DND-41 (cell line): ENCODE measurements around the gene KDM1B.

ENCODE experiments used
- EZH2 ChIP-seq: IDR thresholded peaks from 3 replicates; pipeline ENCODE4 v1.6.1; 2012; ENCODE audit warnings: borderline replicate concordance, low read depth, mild to moderate bottlenecking, moderate library complexity, low read length, inconsistent platforms; ENCODE audit not compliant: severe bottlenecking
- TF ChIP-seq, protein P1 (sequence below): IDR thresholded peaks from 2 replicates; pipeline ENCODE4 v1.5.1; 2012; ENCODE audit warnings: borderline replicate concordance, low read length, moderate library complexity, mild to moderate bottlenecking; ENCODE audit not compliant: poor library complexity, severe bottlenecking; ENCODE audit errors: extremely low read depth

DNA sequence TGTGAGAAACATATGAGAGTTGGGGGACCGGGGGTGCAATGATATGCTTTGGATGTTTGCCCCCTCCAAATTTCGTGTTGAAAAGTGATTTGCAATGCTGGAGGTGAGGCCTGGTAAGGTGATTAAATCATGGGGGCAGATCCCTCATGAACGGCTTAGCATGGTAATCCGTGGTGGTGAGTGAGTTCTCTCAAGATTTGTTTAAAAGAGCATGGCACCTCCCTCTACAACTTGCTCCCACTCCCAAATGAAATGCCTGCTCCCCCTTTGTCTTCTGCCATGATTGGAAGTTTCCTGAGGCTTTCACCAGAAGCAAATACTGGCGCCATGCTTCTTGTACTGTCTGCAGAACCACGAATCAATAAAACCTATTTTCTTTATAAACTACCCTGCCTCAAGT lies 106.7 kb downstream of the KDM1B start:
- TF ChIP-seq, protein P1, sequence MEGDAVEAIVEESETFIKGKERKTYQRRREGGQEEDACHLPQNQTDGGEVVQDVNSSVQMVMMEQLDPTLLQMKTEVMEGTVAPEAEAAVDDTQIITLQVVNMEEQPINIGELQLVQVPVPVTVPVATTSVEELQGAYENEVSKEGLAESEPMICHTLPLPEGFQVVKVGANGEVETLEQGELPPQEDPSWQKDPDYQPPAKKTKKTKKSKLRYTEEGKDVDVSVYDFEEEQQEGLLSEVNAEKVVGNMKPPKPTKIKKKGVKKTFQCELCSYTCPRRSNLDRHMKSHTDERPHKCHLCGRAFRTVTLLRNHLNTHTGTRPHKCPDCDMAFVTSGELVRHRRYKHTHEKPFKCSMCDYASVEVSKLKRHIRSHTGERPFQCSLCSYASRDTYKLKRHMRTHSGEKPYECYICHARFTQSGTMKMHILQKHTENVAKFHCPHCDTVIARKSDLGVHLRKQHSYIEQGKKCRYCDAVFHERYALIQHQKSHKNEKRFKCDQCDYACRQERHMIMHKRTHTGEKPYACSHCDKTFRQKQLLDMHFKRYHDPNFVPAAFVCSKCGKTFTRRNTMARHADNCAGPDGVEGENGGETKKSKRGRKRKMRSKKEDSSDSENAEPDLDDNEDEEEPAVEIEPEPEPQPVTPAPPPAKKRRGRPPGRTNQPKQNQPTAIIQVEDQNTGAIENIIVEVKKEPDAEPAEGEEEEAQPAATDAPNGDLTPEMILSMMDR = no peak
- no peak for TF ChIP-seq EZH2
